A549 (cell line): ENCODE results near the gene FOXN4. TPM values are rescaled to one million over a fixed set of nuclear protein-coding genes. Genes with fewer than 3 reads are reported as not detected.

ENCODE experiments used
- ATAC-seq, 2 experiments: fragments of 200-7000 bp in 1 of 2; fragments of >200 bp in 1 of 2; cut with Nextera tagmentation in 1 of 2; cut with Tn5 transposase in 1 of 2; 3 replicates each; pipeline versions ENCODE4 v1.8.0 to v1.9.1; 2018 to 2020; ENCODE audit warnings: mild to moderate bottlenecking in 1 of 2, moderate library complexity in 1 of 2
- CTCF ChIA-PET: fragments of 300-600 bp; sonication (Branson Sonifier 250); formaldehyde crosslinking; extraction: SDS; loops from one replicate; lab custom pipeline; 2021; ENCODE audit warnings: antibody characterized with exemption, inconsistent platforms; lab: Yijun Ruan, JAX
- POLR2A ChIA-PET: fragments of 350-600 bp; formaldehyde crosslinking; extraction: SDS; loops from one replicate; lab custom pipeline; 2021; ENCODE audit warnings: antibody characterized with exemption, inconsistent platforms; lab: Yijun Ruan, JAX
- DNase-seq, 2 experiments: peaks; one replicate each; pipeline versions ENCODE4 v3.0.0 to v3.0.0-alpha.2; 2011 to 2016; ENCODE audit warnings: low read depth in 1 of 2, low spot score in 1 of 2
- FAIRE-seq: peaks from 2 replicates; lab custom pipeline; 2011; peaks lifted over from hg19 to GRCh38; lab: Jason Lieb, UNC
- H3K27ac ChIP-seq, 2 experiments: fragments of >200 bp; sonication (Bioruptor Twin); formaldehyde crosslinking; 3 replicates each; pipeline ENCODE4 v1.5.1; 2016 to 2017
- H3K4me1 ChIP-seq: fragments of >200 bp; sonication (Bioruptor Twin); formaldehyde crosslinking; 3 replicates; pipeline ENCODE4 v1.6.1; 2016
- H3K4me2 ChIP-seq: fragments of >200 bp; sonication (Bioruptor Twin); formaldehyde crosslinking; 3 replicates; pipeline ENCODE4 v1.6.1; 2016
- H3K4me3 ChIP-seq: fragments of >200 bp; sonication (Bioruptor Twin); formaldehyde crosslinking; 3 replicates; pipeline ENCODE4 v1.5.1; 2016
- H3K9me3 ChIP-seq: fragments of >200 bp; sonication (Bioruptor Twin); formaldehyde crosslinking; 3 replicates; pipeline ENCODE4 v1.6.1; 2016
- CBX2 ChIP-seq: fragments of 200-600 bp; sonication (generic); IDR thresholded peaks from 2 replicates; pipeline ENCODE4 v1.6.1; 2016; ENCODE audit warnings: low read depth, mild to moderate bottlenecking, borderline replicate concordance
- CBX8 ChIP-seq: fragments of 200-600 bp; sonication (generic); IDR thresholded peaks from 2 replicates; pipeline ENCODE4 v1.6.1; 2016
- CEBPB ChIP-seq, 2 experiments: fragments of >200 bp in 1 of 2; sonication (Bioruptor Twin) in 1 of 2; formaldehyde crosslinking in 1 of 2; IDR thresholded peaks; 2 replicates each; pipeline ENCODE4 v1.6.1; 2012 to 2016
- EP300 ChIP-seq, 2 experiments: fragments of >200 bp; sonication (Bioruptor Twin); formaldehyde crosslinking; IDR thresholded peaks; 2 replicates in 1 of 2; 3 replicates in 1 of 2; pipeline ENCODE4 v1.6.1; 2016 to 2017
- FOSL2 ChIP-seq, 2 experiments: fragments of 450-650 bp in 1 of 2; fragments of >200 bp in 1 of 2; sonication (Bioruptor Twin) in 1 of 2; formaldehyde crosslinking; IDR thresholded peaks; 2 replicates each; pipeline versions ENCODE4 v1.5.0 to v1.6.1; 2016 to 2020; ENCODE audit warnings: mild to moderate bottlenecking in 1 of 2, moderate library complexity in 1 of 2
- HOXB13 ChIP-seq: fragments of 250-450 bp; sonication (Bioruptor Pico); IDR thresholded peaks from 2 replicates; pipeline ENCODE4 v1.5.0; 2020; ENCODE audit warnings: low read depth, mild to moderate bottlenecking, moderate library complexity
- JUN ChIP-seq, 2 experiments: fragments of >200 bp; sonication (Bioruptor Twin); formaldehyde crosslinking; IDR thresholded peaks; 2 replicates in 1 of 2; 3 replicates in 1 of 2; pipeline ENCODE4 v1.6.1; 2016 to 2017
- KDM1A ChIP-seq: fragments of 200-600 bp; sonication (generic); IDR thresholded peaks from 2 replicates; pipeline ENCODE4 v1.6.1; 2016; ENCODE audit warnings: low read depth, mild to moderate bottlenecking
- MYC ChIP-seq: IDR thresholded peaks from 2 replicates; pipeline ENCODE4 v1.6.1; 2012; ENCODE audit warnings: mild to moderate bottlenecking, inconsistent platforms, low read length, improper control_type of control experiment, borderline replicate concordance
- NPAS2 ChIP-seq: fragments of 250-450 bp; sonication (Bioruptor Pico); IDR thresholded peaks from 2 replicates; pipeline ENCODE4 v1.8.0; 2022; ENCODE audit warnings: mild to moderate bottlenecking, moderate library complexity, borderline replicate concordance
- NR3C1 ChIP-seq: fragments of >200 bp; sonication (Bioruptor Twin); formaldehyde crosslinking; IDR thresholded peaks from 3 replicates; pipeline ENCODE4 v1.6.1; 2017
- POLR2AphosphoS2 ChIP-seq: conservative IDR thresholded peaks from 2 replicates; pipeline ENCODE4 v1.6.1; 2012; ENCODE audit warnings: low read length, improper control_type of control experiment, inconsistent platforms
- RFX5 ChIP-seq: fragments of 450-650 bp; IDR thresholded peaks from 2 replicates; pipeline ENCODE4 v1.7.1; 2014; ENCODE audit warnings: antibody characterized with exemption, mild to moderate bottlenecking, moderate library complexity
- SREBF2 ChIP-seq: fragments of 450-650 bp; IDR thresholded peaks from 2 replicates; pipeline ENCODE4 v1.6.1; 2014; ENCODE audit warnings: mild to moderate bottlenecking, moderate library complexity
- ZFP36 ChIP-seq: fragments of 450-650 bp; IDR thresholded peaks from 2 replicates; pipeline ENCODE4 v1.6.1; 2014; ENCODE audit warnings: borderline replicate concordance; ENCODE audit not compliant: partially characterized antibody
- WGBS: methylation state at CpG from one replicate; pipeline ENCODE4 v1.1.6; 2017; ENCODE audit errors: missing lambda C conversion rate; 5-methylcytosine and 5-hydroxymethylcytosine counted together
- polyA plus RNA-seq, 4 experiments: library from polyadenylated mRNA; depleted of rRNA in 3 of 4; stranded (reverse); fragments of >200 nt; fragmentation: RNase III in 1 of 4; extraction: RNeasy Plus Mini Kit Qiagen cat#74134 plus additional on column Dnase treatment in 1 of 4; gene quantifications; 2 replicates in 3 of 4; 3 replicates in 1 of 4; pipeline ENCODE4 v1.2.3, GENCODE V29; 2011 to 2017
- TF ChIP-seq, protein P1 (sequence below): IDR thresholded peaks from 2 replicates; pipeline ENCODE4 v1.6.1; 2012
- TF ChIP-seq, protein P2 (sequence below): fragments of >200 bp; sonication (Bioruptor Twin); formaldehyde crosslinking; IDR thresholded peaks from 3 replicates; pipeline ENCODE4 v1.6.1; 2016
- TF ChIP-seq, protein P3 (sequence below): fragments of 450-650 bp; IDR thresholded peaks from 2 replicates; pipeline ENCODE4 v1.6.1; 2014; ENCODE audit warnings: antibody characterized with exemption

The FOXN4 gene
- polyA plus RNA-seq, 2 of the 4 experiments (the other 2 are of a cell fraction) = 0.05 TPM; not detected in 1

DNA sequence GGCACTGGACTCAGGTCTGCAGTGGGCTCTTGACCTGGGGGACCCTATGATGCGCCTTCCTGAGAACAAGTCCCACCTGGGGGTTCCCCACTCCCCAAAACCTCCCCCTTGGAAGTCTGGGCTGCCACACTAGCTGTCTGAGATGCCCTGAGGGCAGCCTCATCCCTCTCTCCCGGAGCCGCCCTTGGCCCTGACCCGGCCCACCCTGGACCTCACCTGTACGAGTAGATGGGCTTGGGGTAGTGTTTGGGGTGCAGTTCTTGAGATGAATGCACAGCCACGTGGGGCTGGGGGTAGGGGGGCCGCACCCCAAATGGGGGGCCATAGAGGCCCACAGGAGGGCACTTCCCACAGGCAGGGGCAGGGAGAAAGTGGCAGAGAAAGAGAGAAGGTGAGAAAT lies 21.9 kb downstream of the FOXN4 start:
- no peak for TF ChIP-seq NPAS2
- TF ChIP-seq CBX8 = no peak
- no peak for TF ChIP-seq FOSL2 (IDR thresholded peaks at IDR 0.05)
- no peak for TF ChIP-seq FOSL2 (CRISPR knock-in tag; IDR thresholded peaks at IDR 0.05)
- no peak for TF ChIP-seq SREBF2
- no peak for TF ChIP-seq JUN (IDR thresholded peaks at IDR 0.05)
- TF ChIP-seq, protein P1, sequence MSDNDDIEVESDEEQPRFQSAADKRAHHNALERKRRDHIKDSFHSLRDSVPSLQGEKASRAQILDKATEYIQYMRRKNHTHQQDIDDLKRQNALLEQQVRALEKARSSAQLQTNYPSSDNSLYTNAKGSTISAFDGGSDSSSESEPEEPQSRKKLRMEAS = no peak
- TF ChIP-seq EP300 (IDR thresholded peaks at IDR 0.05) = no peak
- TF ChIP-seq, all 56 proteins: peak for 0
- FAIRE-seq = no peak
- WGBS = 75% methylated on average over 5 of the region's 7 CpGs
- no peak for DNase-seq
- Histone ChIP-seq H3K27ac (no peak overlapping the region), H3K4me3 (no peak overlapping the region), H3K4me1 (no peaks in the 10 kb centered on the region), H3K4me2 (no peak overlapping the region), H3K9me3 (no peaks in the 10 kb centered on the region)
- no peak for ATAC-seq
- POLR2A ChIA-PET = no interaction called here
- CTCF ChIA-PET = no interaction called here

DNA sequence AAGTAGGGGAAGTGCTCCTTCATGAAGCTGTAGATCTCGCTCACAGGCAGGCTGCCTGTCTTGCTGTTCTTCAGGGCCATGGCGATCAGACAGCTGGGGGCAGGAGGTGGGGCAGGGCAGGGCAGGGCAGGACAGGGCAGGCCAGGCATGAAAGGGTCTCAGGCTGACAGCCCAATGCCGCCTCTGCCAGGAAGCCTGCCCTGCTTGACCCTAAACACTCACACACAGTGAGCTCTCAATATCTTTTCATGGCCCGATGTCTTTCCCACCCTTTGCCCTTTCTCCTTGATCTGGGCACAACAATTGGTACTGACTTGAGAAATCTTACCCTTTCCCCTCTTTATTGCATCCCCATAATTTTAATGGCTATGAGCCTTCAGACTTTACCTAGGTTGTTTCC lies 22.4 kb downstream of the FOXN4 start:
- no peak overlapping the region for H3K4me2 ChIP-seq
- no peak for FAIRE-seq
- no peak overlapping the region for H3K4me3 ChIP-seq
- TF ChIP-seq, protein P2, sequence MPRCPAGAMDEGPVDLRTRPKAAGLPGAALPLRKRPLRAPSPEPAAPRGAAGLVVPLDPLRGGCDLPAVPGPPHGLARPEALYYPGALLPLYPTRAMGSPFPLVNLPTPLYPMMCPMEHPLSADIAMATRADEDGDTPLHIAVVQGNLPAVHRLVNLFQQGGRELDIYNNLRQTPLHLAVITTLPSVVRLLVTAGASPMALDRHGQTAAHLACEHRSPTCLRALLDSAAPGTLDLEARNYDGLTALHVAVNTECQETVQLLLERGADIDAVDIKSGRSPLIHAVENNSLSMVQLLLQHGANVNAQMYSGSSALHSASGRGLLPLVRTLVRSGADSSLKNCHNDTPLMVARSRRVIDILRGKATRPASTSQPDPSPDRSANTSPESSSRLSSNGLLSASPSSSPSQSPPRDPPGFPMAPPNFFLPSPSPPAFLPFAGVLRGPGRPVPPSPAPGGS = no peak
- TF ChIP-seq ZFP36 = peak; percentile 68
- ATAC-seq = no peak
- 76% methylated on average over 4 of the region's 4 CpGs for WGBS
- CTCF ChIA-PET = interaction anchor here (0.9 to 1.1 kb wide), 2 partner anchors 23 to 105 kb away, joined by 3 read pairs; no protein-coding TSS in a partner anchor
- no peak for DNase-seq
- no peaks in the 10 kb centered on the region for H3K9me3 ChIP-seq
- H3K27ac ChIP-seq = no peak overlapping the region
- H3K4me1 ChIP-seq = no peaks in the 10 kb centered on the region
- POLR2A ChIA-PET = interaction anchor here (0.6 kb wide), 1 partner anchor 543 kb away, joined by 4 read pairs; no protein-coding TSS in a partner anchor

DNA sequence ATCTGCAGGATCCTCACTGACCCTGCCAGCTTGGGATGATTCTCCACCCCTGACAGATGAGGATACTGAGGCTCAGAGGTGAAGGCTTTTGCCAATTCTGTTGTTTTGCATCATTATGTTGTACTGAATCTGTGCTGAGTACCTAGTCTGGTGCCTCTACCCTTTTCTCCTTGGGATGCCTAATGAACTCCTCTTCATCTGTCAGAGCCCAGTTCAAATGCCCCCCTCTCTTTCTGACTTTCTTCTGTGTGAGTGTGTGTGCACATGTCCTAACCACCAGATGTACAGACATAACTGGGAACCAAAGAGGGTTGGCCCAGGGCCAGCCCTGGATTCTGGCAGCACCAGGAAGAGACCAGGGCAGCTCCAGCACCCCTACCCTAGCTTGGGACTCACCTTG lies 22.8 kb downstream of the FOXN4 start:
- no peak for TF ChIP-seq POLR2AphosphoS2
- Histone ChIP-seq H3K9me3 (no peaks in the 10 kb centered on the region), H3K27ac (no peak overlapping the region), H3K4me3 (no peak overlapping the region), H3K4me2 (no peak overlapping the region), H3K4me1 (no peaks in the 10 kb centered on the region)
- FAIRE-seq (no peak), DNase-seq (no peak), ATAC-seq (no peak)
- CTCF ChIA-PET = interaction anchor here (0.8 to 1.1 kb wide), 3 partner anchors 23 to 107 kb away, joined by 3 read pairs; no protein-coding TSS in a partner anchor
- POLR2A ChIA-PET = interaction anchor here (0.6 kb wide), 1 partner anchor 542 kb away, joined by 4 read pairs; no protein-coding TSS in a partner anchor

DNA sequence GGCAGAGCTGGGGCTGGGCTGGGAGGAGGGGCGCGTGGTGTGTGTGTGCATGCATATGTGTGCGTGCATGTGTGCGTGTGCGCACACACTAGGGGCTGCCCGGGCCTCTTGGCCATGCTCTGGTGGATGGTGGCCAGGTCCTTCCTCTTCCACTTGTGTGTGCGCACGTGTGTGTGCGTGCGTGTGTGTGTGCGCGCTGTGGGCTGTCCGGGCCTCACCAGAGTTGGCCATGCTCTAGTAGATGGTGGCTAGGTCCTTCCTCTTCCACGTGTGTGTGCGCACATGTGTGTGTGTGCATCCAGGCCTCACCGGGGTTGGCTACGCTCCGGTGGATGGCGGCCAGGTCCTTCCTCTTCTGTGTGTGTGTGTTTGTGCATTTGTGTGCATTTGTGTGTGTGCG lies 24.7 kb downstream of the FOXN4 start:
- 85% methylated on average over 20 of the region's 20 CpGs for WGBS
- DNase-seq (no peak), ATAC-seq (no peak), FAIRE-seq (no peak)
- no peak overlapping the region for H3K27ac ChIP-seq
- no peak overlapping the region for H3K4me2 ChIP-seq
- POLR2A ChIA-PET = no interaction called here
- no peaks in the 10 kb centered on the region for H3K4me1 ChIP-seq
- CTCF ChIA-PET = no interaction called here
- TF ChIP-seq MYC (no peak), ZFP36 (no peak), NR3C1 (no peak), RFX5 (no peak), HOXB13 (CRISPR knock-in tag) (no peak), CBX2 (no peak), CEBPB (IDR thresholded peaks at IDR 0.05) (no peak), KDM1A (no peak)
- TF ChIP-seq, protein P1 = no peak
- TF ChIP-seq, protein P3, sequence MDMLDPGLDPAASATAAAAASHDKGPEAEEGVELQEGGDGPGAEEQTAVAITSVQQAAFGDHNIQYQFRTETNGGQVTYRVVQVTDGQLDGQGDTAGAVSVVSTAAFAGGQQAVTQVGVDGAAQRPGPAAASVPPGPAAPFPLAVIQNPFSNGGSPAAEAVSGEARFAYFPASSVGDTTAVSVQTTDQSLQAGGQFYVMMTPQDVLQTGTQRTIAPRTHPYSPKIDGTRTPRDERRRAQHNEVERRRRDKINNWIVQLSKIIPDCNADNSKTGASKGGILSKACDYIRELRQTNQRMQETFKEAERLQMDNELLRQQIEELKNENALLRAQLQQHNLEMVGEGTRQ = no peak
- H3K4me3 ChIP-seq = no peak overlapping the region
- no peaks in the 10 kb centered on the region for H3K9me3 ChIP-seq
